Loucy (cell line): ENCODE measurements around the gene HCK.

ENCODE experiments used
- H2AFZ ChIP-seq: fragments of 200-600 bp; sonication (generic); 2 replicates; pipeline ENCODE4 v1.6.0; 2016; ENCODE audit warnings: antibody characterized with exemption, mild to moderate bottlenecking, low read length, moderate library complexity
- H3F3A ChIP-seq: fragments of 200-600 bp; 2 replicates; pipeline ENCODE4 v1.6.0; 2016; ENCODE audit warnings: antibody characterized with exemption, low read depth, mild to moderate bottlenecking
- H3K27me3 ChIP-seq: fragments of 200-600 bp; sonication (generic); 2 replicates; pipeline ENCODE4 v1.6.1; 2014; ENCODE audit warnings: low read length, mild to moderate bottlenecking; ENCODE audit not compliant: insufficient read depth, poor library complexity, severe bottlenecking
- H3K36me3 ChIP-seq: fragments of 200-600 bp; sonication (generic); 2 replicates; pipeline ENCODE4 v1.6.1; 2016; ENCODE audit warnings: low read length; ENCODE audit not compliant: insufficient read depth
- H3K4me1 ChIP-seq: fragments of 200-600 bp; sonication (generic); 2 replicates; pipeline ENCODE4 v1.5.1; 2014; ENCODE audit warnings: low read length, mild to moderate bottlenecking; ENCODE audit not compliant: insufficient read depth, poor library complexity, severe bottlenecking
- H3K4me2 ChIP-seq: fragments of 200-600 bp; sonication (generic); 2 replicates; pipeline ENCODE4 v1.6.0; 2014; ENCODE audit warnings: antibody characterized with exemption, low read length, low read depth, mild to moderate bottlenecking; ENCODE audit not compliant: poor library complexity, severe bottlenecking
- H3K4me3 ChIP-seq: fragments of 200-600 bp; sonication (generic); 2 replicates; pipeline ENCODE4 v1.5.1; 2014; ENCODE audit warnings: low read length, mild to moderate bottlenecking, mixed read lengths; ENCODE audit not compliant: poor library complexity, severe bottlenecking
- H3K79me2 ChIP-seq: fragments of 200-600 bp; sonication (generic); 2 replicates; pipeline ENCODE4 v1.6.1; 2014; ENCODE audit warnings: low read length; ENCODE audit not compliant: insufficient read depth
- H3K9ac ChIP-seq: fragments of 200-600 bp; sonication (generic); 2 replicates; pipeline ENCODE4 v1.6.0; 2014; ENCODE audit warnings: mild to moderate bottlenecking, low read depth, low read length, moderate library complexity; ENCODE audit not compliant: poor library complexity, severe bottlenecking
- H3K9me2 ChIP-seq: fragments of 200-600 bp; sonication (generic); replicated peaks from 2 replicates; pipeline ENCODE4 v1.6.1; 2016; ENCODE audit warnings: low read depth, low read length, mixed read lengths
- H3K9me3 ChIP-seq: fragments of 200-600 bp; sonication (generic); 2 replicates; pipeline ENCODE4 v1.6.1; 2014; ENCODE audit warnings: mild to moderate bottlenecking, antibody characterized with exemption, low read length, low read depth; ENCODE audit not compliant: insufficient read depth
- H4K20me1 ChIP-seq: fragments of 200-600 bp; sonication (generic); 2 replicates; pipeline ENCODE4 v1.6.0; 2014; ENCODE audit warnings: antibody characterized with exemption, low read length, mild to moderate bottlenecking; ENCODE audit not compliant: insufficient read depth, poor library complexity, severe bottlenecking
- EZH2phosphoT487 ChIP-seq: fragments of 200-600 bp; IDR thresholded peaks from 2 replicates; pipeline ENCODE4 v1.6.1; 2018; ENCODE audit warnings: antibody characterized with exemption, mild to moderate bottlenecking, moderate library complexity, borderline replicate concordance
- TF ChIP-seq, protein P1 (sequence below): fragments of 200-600 bp; sonication (generic); conservative IDR thresholded peaks from 2 replicates; pipeline ENCODE4 v1.5.1; 2014; ENCODE audit warnings: mild to moderate bottlenecking, antibody characterized with exemption, low read length

Gene HCK

DNA sequence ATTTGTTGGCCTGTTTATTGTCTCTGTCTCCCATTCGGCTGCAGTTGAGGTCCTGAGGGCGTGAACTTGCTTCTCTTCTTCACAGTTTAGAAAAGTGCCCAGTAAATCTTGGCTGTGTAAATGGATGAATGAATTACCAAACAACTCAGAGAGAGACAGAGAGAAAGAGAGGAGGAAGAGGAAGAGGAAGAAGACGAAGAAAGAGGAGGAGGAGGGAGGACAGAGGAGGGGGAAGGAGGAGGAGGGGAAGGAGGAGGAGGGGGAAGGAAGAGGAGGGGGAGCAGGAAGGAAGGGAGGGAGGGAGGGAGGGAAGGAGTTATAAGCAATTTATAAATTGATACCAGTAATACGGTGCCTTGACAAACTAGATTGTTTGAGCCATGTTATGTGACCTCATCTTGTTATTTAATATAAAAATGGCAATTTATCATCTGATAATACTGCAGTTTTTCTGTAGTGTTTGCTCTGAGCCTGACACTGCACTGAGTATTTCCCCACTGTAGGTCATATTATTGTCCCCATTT is 18.7 kb downstream of the HCK start:
- Histone ChIP-seq H3K79me2 (no peaks in the 10 kb centered on the region), H3F3A (no peaks in the 10 kb centered on the region), H3K9ac (no peak overlapping the region), H3K4me2 (no peak overlapping the region), H3K4me3 (no peak overlapping the region), H3K4me1 (no peaks in the 10 kb centered on the region), H4K20me1 (no peaks in the 10 kb centered on the region), H2AFZ (0 out of 2 replicates have a peak overlapping the region, but pooled peaks have one; percentile 41), H3K27me3 (no peaks in the 10 kb centered on the region), H3K36me3 (no peaks in the 10 kb centered on the region), H3K9me2 (no peaks in the 10 kb centered on the region), H3K9me3 (no peaks in the 10 kb centered on the region)
- no peak for TF ChIP-seq EZH2phosphoT487

DNA sequence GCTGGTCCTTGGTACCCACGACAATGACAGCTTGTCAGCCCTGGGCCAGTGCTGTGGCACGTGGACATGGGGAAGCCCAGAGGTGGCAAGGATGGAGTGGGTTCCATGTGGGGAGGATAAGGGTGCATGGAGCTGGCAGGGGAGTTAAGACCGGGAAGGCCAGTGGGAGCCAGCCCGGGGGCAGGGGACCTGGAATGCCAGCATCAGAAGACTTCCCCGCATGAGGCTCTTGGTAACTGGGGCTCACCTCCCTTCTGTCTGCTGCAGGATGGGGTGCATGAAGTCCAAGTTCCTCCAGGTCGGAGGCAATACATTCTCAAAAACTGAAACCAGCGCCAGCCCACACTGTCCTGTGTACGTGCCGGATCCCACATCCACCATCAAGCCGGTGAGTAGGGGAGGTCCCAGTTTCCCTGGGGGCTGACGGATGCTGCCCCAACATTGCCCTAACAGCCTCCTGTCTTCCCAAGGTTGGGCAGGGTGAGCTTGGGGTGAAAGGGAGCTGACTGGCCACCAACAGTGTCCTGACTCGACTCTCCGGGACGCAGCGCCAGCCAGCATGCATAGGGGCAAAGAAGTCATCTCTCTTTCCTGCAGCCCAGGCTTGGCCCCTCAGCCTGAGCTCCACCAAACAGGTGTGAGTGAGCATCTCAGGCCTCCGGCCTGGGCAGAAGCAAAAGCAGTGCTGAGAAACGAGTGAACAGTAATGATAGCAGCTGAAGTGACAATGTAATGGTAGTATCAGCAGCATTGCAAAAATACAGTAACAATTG is 19.5 kb downstream of the HCK start:
- no peak overlapping the region for H2AFZ ChIP-seq
- no peak overlapping the region for H3K4me3 ChIP-seq
- no peak overlapping the region for H3K9ac ChIP-seq

DNA sequence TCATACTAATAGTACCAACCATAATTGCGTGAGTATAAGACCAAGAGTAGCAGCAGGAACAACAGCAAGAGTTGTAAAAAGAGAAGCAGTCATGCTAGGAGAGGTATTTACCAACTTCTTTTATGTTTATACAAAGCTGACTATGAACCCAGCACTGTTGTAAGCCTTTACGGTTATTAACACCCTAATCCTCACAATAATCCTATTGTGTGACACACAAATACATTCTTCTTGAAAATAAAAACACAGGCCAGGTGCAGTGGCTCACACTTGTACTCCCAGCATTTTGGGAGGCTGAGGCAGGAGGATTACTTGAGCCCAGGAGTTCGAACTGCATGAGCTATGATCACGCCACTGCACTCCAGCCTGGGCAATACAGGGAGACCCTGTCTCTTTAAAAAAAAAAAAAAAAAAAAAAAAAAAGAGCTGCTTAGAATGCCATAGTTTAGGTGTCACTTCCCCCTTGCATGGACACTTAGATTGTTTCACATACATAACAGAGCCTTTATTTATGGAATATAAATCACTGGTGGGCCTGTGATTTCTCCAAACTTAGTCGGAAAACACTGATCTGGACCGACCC is 20.2 kb downstream of the HCK start:
- no peaks in the 10 kb centered on the region for H3K9me2 ChIP-seq
- H3K4me2 ChIP-seq, result no peak overlapping the region
- H4K20me1 ChIP-seq, result no peaks in the 10 kb centered on the region
- no peaks in the 10 kb centered on the region for H3K27me3 ChIP-seq
- H3K79me2 ChIP-seq, result no peaks in the 10 kb centered on the region
- no peak for TF ChIP-seq EZH2phosphoT487
- TF ChIP-seq, protein P1, sequence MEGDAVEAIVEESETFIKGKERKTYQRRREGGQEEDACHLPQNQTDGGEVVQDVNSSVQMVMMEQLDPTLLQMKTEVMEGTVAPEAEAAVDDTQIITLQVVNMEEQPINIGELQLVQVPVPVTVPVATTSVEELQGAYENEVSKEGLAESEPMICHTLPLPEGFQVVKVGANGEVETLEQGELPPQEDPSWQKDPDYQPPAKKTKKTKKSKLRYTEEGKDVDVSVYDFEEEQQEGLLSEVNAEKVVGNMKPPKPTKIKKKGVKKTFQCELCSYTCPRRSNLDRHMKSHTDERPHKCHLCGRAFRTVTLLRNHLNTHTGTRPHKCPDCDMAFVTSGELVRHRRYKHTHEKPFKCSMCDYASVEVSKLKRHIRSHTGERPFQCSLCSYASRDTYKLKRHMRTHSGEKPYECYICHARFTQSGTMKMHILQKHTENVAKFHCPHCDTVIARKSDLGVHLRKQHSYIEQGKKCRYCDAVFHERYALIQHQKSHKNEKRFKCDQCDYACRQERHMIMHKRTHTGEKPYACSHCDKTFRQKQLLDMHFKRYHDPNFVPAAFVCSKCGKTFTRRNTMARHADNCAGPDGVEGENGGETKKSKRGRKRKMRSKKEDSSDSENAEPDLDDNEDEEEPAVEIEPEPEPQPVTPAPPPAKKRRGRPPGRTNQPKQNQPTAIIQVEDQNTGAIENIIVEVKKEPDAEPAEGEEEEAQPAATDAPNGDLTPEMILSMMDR, result no peak
- H3K9me3 ChIP-seq, result no peaks in the 10 kb centered on the region
- no peaks in the 10 kb centered on the region for H3K36me3 ChIP-seq
- no peak overlapping the region for H3K9ac ChIP-seq
- H3F3A ChIP-seq, result no peaks in the 10 kb centered on the region
- H2AFZ ChIP-seq, result no peak overlapping the region
- H3K4me1 ChIP-seq, result no peaks in the 10 kb centered on the region
- no peak overlapping the region for H3K4me3 ChIP-seq

More for the DNA sequence above, 19.5 kb downstream of the HCK start:
- no peaks in the 10 kb centered on the region for H3K79me2 ChIP-seq
- no peaks in the 10 kb centered on the region for H3K36me3 ChIP-seq
- no peaks in the 10 kb centered on the region for H3K4me1 ChIP-seq
- no peaks in the 10 kb centered on the region for H3K9me3 ChIP-seq
- H3K27me3 ChIP-seq, result no peaks in the 10 kb centered on the region
- H4K20me1 ChIP-seq, result no peaks in the 10 kb centered on the region
- no peaks in the 10 kb centered on the region for H3K9me2 ChIP-seq
- no peak overlapping the region for H3K4me2 ChIP-seq
- no peaks in the 10 kb centered on the region for H3F3A ChIP-seq
- TF ChIP-seq, protein P1, result no peak
- no peak for TF ChIP-seq EZH2phosphoT487
